ENCODE measurements around the gene HS2ST1.

DNA sequence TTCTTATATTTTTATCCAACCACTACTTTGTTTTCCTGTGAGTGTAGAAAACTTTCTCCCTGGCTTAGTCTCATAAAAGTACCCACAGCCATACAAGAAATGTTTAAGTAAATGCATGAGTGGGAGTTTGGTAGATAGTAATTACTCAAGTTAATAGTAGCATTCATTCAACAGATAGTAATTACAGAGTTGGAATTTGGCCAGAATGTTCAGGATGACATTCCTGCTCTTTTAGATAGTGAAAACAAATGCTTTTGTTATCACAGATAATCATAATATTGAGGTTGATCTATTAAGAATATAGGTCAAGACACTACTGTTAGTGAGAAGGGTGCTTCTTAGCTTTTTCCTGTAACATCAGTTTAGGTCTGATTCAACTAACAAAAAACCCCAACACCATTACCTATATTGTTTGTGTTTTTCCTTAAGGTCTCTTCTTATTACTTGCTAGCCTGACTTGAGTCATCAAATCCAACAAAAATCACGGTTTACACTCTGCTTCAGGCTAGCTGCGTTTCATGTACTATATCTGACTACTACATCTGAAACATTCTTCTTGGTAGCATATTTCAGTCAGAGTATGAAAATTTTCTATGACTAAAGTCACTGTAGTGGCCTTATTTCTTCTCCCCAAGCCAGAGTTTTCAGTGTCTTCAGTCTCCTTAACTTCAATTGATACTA, 163.7 kb downstream of the HS2ST1 start:
- TF ChIP-seq, protein P1, sequence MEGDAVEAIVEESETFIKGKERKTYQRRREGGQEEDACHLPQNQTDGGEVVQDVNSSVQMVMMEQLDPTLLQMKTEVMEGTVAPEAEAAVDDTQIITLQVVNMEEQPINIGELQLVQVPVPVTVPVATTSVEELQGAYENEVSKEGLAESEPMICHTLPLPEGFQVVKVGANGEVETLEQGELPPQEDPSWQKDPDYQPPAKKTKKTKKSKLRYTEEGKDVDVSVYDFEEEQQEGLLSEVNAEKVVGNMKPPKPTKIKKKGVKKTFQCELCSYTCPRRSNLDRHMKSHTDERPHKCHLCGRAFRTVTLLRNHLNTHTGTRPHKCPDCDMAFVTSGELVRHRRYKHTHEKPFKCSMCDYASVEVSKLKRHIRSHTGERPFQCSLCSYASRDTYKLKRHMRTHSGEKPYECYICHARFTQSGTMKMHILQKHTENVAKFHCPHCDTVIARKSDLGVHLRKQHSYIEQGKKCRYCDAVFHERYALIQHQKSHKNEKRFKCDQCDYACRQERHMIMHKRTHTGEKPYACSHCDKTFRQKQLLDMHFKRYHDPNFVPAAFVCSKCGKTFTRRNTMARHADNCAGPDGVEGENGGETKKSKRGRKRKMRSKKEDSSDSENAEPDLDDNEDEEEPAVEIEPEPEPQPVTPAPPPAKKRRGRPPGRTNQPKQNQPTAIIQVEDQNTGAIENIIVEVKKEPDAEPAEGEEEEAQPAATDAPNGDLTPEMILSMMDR (conservative IDR thresholded peaks at IDR 0.05; ENCODE audit: low read depth, low read length), result no peak
- no peak for TF ChIP-seq EZH2 (IDR thresholded peaks at IDR 0.05; ENCODE audit: borderline replicate concordance, low read depth, low read length, poor library complexity, severe bottlenecking)

Measured in A673 (cell line).